ENCODE results near the gene APLP1. TPM values are rescaled to one million over a fixed set of nuclear protein-coding genes. Genes with fewer than 3 reads are reported as not detected.
"Not testable (repeated sequence)": the region's sequence is repeated elsewhere in the genome, so short reads cannot be mapped to it uniquely, and the experiment has no call there.

The APLP1 gene
- total RNA-seq, 1 experiment from 2014 or later, result 13.5 TPM

GRCh38 chr19:35848919-35849505 lies 19.4 kb upstream of the APLP1 start:
- DNase-seq (ENCODE audit: low read depth, low spot score), result no peak
- in situ Hi-C loops (cut with HindIII; ENCODE audit: low pct_unique_long_range_greater_than_20kb, low sequenced_read_pairs), result no loop called here

GRCh38 chr19:35851213-35852028 lies 17.0 kb upstream of the APLP1 start:
- DNase-seq (ENCODE audit: low read depth, low spot score), result no peak
- in situ Hi-C loops (cut with HindIII; ENCODE audit: low pct_unique_long_range_greater_than_20kb, low sequenced_read_pairs), result no loop called here

- no peak for DNase-seq (ENCODE audit: low read depth, low spot score)
- in situ Hi-C loops (cut with HindIII; ENCODE audit: low pct_unique_long_range_greater_than_20kb, low sequenced_read_pairs), result no loop called here
These were observed 16.2 kb upstream of the APLP1 start, which contains the start of gene NPHS1 for GRCh38 chr19:35852029-35852780. Gene NPHS1, minus strand, starts transcription at chr19:35852504. Its CDS starts 667 bp downstream, at chr19:35851837.

GRCh38 chr19:35853038-35853756 lies 15.2 kb upstream of the APLP1 start:
- no peak for DNase-seq (ENCODE audit: low read depth, low spot score)
- in situ Hi-C loops (cut with HindIII; ENCODE audit: low pct_unique_long_range_greater_than_20kb, low sequenced_read_pairs), result no loop called here

GRCh38 chr19:35856546-35857149 lies 11.7 kb upstream of the APLP1 start, which contains the start of gene KIRREL2:
Gene KIRREL2, plus strand, starts transcription at chr19:35856911. Its CDS starts 209 bp downstream, at chr19:35857120.
- in situ Hi-C loops (cut with HindIII; ENCODE audit: low pct_unique_long_range_greater_than_20kb, low sequenced_read_pairs), result no loop called here
- DNase-seq (ENCODE audit: low read depth, low spot score), result no peak

GRCh38 chr19:35858311-35858710 lies 10.1 kb upstream of the APLP1 start:
- DNase-seq (ENCODE audit: low read depth, low spot score), result no peak
- in situ Hi-C loops (cut with HindIII; ENCODE audit: low pct_unique_long_range_greater_than_20kb, low sequenced_read_pairs), result no loop called here

GRCh38 chr19:35859414-35859813 lies 9.0 kb upstream of the APLP1 start:
- DNase-seq (ENCODE audit: low read depth, low spot score), result no peak

GRCh38 chr19:35860436-35860817 lies 7.9 kb upstream of the APLP1 start:
- no peak for DNase-seq (ENCODE audit: low read depth, low spot score)
- in situ Hi-C loops (cut with HindIII; ENCODE audit: low pct_unique_long_range_greater_than_20kb, low sequenced_read_pairs), result no loop called here

More at GRCh38 chr19:35859414-35859813, 9.0 kb upstream of the APLP1 start:
- in situ Hi-C loops (cut with HindIII; ENCODE audit: low pct_unique_long_range_greater_than_20kb, low sequenced_read_pairs), result no loop called here

- in situ Hi-C loops (cut with HindIII; ENCODE audit: low pct_unique_long_range_greater_than_20kb, low sequenced_read_pairs), result no loop called here
These were observed 7.3 kb upstream of the APLP1 start for GRCh38 chr19:35860818-35861639.

GRCh38 chr19:35861640-35862160 lies 6.7 kb upstream of the APLP1 start:
- in situ Hi-C loops (cut with HindIII; ENCODE audit: low pct_unique_long_range_greater_than_20kb, low sequenced_read_pairs), result no loop called here
- no peak for DNase-seq (ENCODE audit: low read depth, low spot score)

More at GRCh38 chr19:35860818-35861639, 7.3 kb upstream of the APLP1 start:
- DNase-seq (ENCODE audit: low read depth, low spot score), result no peak

- in situ Hi-C loops (cut with HindIII; ENCODE audit: low pct_unique_long_range_greater_than_20kb, low sequenced_read_pairs), result no loop called here
- no peak for DNase-seq (ENCODE audit: low read depth, low spot score)
These were observed 5.8 kb upstream of the APLP1 start for GRCh38 chr19:35862528-35862927.

- DNase-seq (ENCODE audit: low read depth, low spot score), result no peak
- in situ Hi-C loops (cut with HindIII; ENCODE audit: low pct_unique_long_range_greater_than_20kb, low sequenced_read_pairs), result no loop called here
These were observed 5.4 kb upstream of the APLP1 start for GRCh38 chr19:35863018-35863417.

- no peak for DNase-seq (ENCODE audit: low read depth, low spot score)
- in situ Hi-C loops (cut with HindIII; ENCODE audit: low pct_unique_long_range_greater_than_20kb, low sequenced_read_pairs), result no loop called here
These were observed 501 bp downstream of the APLP1 start for GRCh38 chr19:35868823-35869326.

GRCh38 chr19:35869327-35870123 lies 1.2 kb downstream of the APLP1 start:
- peak; percentile 90 for DNase-seq (ENCODE audit: low read depth, low spot score)
- in situ Hi-C loops (cut with HindIII; ENCODE audit: low pct_unique_long_range_greater_than_20kb, low sequenced_read_pairs), result no loop called here

- in situ Hi-C loops (cut with HindIII; ENCODE audit: low pct_unique_long_range_greater_than_20kb, low sequenced_read_pairs), result not testable (repeated sequence)
- DNase-seq (ENCODE audit: low read depth, low spot score), result peak; percentile 85
These were observed 1.9 kb downstream of the APLP1 start for GRCh38 chr19:35870124-35870736.
